ENCODE data around the gene RAB11FIP5.

Gene RAB11FIP5

DNA sequence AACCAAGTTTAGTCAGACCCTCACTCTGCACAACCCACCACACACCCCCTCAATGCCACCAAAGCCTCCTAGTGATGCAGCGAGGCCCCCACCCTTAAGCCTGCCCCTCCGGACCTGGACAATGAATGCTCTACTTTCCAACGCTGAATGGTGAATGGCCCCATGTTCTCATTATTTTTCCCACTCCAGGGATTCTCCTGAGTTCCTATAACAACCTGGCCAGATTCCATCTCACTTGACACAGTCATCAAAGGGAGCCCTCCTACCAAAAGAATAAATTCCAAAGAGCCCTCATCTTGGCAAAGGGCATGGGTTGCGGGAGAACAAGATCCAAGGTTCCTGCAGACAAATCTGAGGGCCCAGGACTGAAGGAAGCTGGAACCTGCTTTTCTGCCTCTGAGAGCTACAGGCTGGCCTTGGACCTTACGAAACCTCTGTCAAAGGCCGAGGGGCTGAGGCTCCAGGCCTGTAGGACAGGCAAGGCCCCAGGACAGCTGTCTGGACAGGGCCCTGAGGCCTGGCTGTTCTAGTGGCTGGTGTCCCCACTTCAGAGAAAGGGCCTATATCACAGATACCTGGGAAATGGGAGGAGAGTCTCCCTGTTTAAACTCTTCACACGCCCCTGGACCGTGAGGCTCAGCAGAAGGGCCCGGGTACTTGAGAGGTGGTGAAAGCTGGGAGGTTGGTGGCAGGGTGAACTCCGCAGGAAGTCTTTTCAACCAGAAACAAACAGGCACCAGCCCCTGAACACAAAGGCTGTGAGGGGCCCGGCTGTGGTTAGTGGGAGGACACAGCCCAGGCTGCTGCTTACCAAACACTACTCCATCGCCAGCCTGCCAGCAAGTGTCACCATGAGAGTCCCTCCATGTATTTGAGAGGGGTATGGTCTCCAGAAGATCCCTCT is 68.6 kb downstream of the RAB11FIP5 start:
- Mint-ChIP-seq H3K27me3 (no peaks in the 10 kb centered on the region), H3K4me3 (no peak overlapping the region), H3K36me3 (ENCODE audit: low read depth) (no peaks in the 10 kb centered on the region), H3K9me3 (no peaks in the 10 kb centered on the region), H3K4me1 (ENCODE audit: low read depth) (no peaks in the 10 kb centered on the region), H3K27ac (no peak overlapping the region)

DNA sequence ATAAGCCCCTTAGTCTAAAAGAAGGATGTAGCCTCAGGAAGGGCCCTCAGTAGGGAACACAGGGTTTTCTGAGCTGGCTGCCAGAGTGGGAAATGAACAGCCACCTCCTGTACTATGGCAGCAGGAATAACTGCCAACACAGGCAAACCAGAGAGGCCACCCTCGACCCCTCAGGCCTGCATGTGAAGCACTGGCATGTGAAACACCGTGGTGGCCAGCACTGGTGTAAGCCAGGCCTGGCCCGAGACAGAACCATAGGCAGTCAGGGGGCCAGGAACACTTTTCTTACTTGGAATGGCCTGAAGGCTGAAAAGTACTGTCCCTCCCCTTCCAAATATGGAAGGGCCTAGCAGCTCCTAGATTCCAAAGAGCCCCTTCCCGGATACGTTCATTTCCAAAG is 69.5 kb downstream of the RAB11FIP5 start:
- H3K9me3 Mint-ChIP-seq, result no peaks in the 10 kb centered on the region
- H3K4me3 Mint-ChIP-seq, result no peak overlapping the region
- H3K36me3 Mint-ChIP-seq (ENCODE audit: low read depth), result no peaks in the 10 kb centered on the region
- H3K27ac Mint-ChIP-seq, result no peak overlapping the region
- no peaks in the 10 kb centered on the region for H3K27me3 Mint-ChIP-seq
- H3K4me1 Mint-ChIP-seq (ENCODE audit: low read depth), result no peaks in the 10 kb centered on the region

DNA sequence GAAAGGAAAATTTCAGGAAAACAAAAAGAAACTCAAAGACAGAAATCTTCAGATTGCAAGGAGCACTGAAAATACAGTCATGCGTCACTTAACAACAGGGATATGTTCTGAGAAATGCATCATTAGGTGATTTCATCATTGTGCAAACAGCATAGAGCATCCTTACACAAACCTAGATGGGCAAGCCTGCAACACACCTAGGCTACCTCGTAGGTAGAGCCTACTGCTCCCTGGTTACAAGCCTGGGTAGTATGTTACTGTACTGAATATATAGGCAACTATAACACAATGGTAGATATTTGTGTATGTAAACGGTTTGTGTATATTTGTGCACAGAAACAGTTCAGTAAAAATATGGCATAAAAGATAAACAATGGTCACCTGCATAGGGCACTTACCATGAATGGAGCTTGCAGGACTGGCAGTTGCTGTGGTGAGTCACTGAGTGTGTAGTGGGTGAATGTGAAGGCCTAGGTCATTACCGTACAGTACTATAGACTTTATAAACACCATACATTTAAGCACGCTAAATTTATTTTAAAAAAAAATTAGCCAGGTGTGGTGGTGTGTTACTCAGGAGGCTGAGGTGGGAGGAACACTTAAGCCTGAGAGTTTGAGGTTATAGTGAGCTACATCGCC is 74.7 kb downstream of the RAB11FIP5 start:
- no peaks in the 10 kb centered on the region for H3K9me3 Mint-ChIP-seq

DNA sequence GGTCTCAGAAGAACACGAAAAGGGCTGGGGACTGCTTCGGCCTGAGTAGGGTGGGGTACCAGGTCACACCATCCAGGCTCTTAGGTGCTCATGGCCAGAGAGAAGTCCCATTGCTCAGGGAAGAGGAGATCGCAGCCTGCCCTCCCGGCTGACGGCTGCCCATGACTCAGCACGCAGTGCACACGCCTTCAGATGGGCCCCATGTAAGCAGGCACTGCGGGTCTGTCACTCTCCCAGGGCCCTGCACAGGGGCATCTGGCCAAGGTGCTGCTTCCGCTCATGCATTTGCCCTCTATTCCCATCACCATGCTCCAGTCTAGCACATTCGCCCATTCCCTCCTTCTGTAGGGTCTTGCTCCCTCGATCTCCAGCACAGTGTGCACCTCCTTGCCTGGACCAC is 76.0 kb downstream of the RAB11FIP5 start:
- Mint-ChIP-seq H3K4me3 (no peak overlapping the region), H3K27ac (no peak overlapping the region), H3K4me1 (ENCODE audit: low read depth) (no peaks in the 10 kb centered on the region), H3K27me3 (no peaks in the 10 kb centered on the region), H3K36me3 (ENCODE audit: low read depth) (no peaks in the 10 kb centered on the region), H3K9me3 (no peaks in the 10 kb centered on the region)

More for the DNA sequence above, 74.7 kb downstream of the RAB11FIP5 start:
- H3K4me3 Mint-ChIP-seq, result no peak overlapping the region
- no peak overlapping the region for H3K27ac Mint-ChIP-seq
- no peaks in the 10 kb centered on the region for H3K36me3 Mint-ChIP-seq (ENCODE audit: low read depth)
- no peaks in the 10 kb centered on the region for H3K4me1 Mint-ChIP-seq (ENCODE audit: low read depth)
- H3K27me3 Mint-ChIP-seq, result no peaks in the 10 kb centered on the region

DNA sequence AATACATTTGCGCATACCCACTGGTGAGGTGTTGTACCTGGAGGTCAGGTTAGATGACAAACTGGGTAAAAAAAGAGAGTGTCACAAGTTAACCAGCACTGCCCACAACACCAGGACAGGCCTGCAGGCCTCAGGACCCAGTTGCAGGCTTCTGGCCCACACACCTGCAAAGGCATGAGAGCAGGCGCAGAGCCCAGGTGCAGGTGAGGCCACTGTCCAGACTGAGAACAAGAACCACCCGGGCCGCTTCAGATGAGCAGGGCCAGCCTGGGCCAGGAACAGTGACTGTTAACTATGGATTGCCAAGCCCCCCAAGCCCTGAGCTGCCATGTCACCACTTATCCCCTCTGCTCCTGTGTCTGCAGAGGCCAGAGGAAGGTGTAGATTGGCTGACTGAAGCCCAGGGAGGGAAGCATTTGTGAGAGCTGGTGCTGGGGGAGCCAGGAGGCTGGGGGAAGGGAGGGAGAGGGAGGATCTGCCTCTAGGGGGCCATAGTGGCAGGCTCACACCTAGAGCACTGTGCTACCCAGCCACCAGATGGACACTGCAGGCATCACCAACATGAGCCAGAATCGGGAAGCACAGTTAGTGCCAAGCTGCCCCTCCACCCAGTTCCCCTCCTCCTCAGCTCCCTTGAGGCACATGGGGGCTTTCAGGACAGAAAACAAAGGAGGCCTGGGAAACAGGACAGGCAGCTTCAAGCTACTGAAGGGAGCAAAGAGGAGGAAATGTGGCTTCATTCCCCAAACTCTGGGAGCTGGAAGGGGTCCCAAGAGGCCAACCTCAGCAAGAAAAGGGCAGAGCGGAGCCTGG is 76.6 kb downstream of the RAB11FIP5 start:
- H3K27ac Mint-ChIP-seq, result no peak overlapping the region
- no peaks in the 10 kb centered on the region for H3K4me1 Mint-ChIP-seq (ENCODE audit: low read depth)
- H3K4me3 Mint-ChIP-seq, result no peak overlapping the region
- no peaks in the 10 kb centered on the region for H3K9me3 Mint-ChIP-seq
- no peaks in the 10 kb centered on the region for H3K36me3 Mint-ChIP-seq (ENCODE audit: low read depth)
- no peaks in the 10 kb centered on the region for H3K27me3 Mint-ChIP-seq

DNA sequence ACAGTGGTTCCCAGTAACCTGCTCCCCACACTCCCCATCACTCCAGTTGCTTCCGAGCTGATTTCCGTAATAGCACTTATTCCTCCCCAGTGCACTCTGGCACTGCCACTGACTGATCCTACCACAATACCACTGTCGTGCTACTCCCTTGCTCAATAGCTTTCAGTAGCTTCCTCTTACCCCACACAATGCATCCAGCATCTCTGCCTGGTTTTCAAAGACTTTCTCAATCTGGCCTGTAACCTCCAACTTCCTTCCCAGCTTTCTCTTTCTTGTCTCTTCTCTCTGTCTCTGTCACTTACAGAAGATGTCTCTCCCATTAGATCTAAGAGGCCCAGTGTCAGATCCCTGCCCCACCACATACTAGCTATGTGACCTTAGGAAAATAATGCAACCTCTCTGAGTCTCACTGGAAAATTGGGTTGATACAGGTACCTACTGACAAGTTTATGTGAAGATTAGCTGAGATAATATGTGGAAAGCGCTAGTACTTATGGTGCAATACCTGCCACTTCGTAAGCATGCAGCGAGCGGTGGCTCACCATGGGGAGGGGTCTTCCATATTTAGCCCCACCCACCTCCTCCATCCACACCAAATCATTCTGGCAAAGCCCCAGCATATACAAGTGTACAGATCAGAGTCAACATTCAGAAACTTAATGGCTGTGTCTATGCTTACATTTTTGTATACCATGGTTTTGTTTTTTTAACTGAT is 77.9 kb downstream of the RAB11FIP5 start:
- no peak overlapping the region for H3K27ac Mint-ChIP-seq
- H3K36me3 Mint-ChIP-seq (ENCODE audit: low read depth), result no peaks in the 10 kb centered on the region
- H3K27me3 Mint-ChIP-seq, result no peaks in the 10 kb centered on the region
- no peaks in the 10 kb centered on the region for H3K9me3 Mint-ChIP-seq
- no peak overlapping the region for H3K4me3 Mint-ChIP-seq
- no peaks in the 10 kb centered on the region for H3K4me1 Mint-ChIP-seq (ENCODE audit: low read depth)

DNA sequence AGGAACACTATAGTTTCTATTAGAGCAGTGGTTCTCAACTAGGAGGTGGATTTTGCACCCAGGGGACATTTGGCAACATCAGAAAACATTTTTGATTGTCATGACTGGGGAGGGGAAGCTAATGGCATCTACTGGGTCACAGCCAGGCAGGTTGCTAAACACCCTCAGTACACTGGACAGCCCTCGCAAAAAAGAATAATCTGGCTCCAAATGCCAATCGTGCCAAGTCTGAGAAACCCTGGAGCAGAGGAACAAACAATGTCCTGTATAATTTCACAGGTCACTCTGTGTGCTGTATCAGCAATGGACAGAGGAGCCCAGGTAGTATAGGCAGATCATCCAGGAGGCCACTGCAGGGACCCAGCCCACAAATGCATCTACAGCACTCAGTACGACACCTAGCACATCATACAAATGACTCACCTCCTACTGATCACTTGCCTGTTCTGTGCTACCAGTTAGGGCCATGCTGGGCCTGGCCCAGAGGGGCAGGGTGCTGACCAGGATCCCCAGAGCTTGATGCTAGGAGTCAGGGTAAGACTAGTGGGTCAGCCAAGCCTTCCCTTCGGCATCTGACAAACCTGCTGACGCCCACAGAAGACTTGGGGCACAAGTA is 78.9 kb downstream of the RAB11FIP5 start:
- no peak overlapping the region for H3K4me3 Mint-ChIP-seq
- H3K36me3 Mint-ChIP-seq (ENCODE audit: low read depth), result no peaks in the 10 kb centered on the region
- no peaks in the 10 kb centered on the region for H3K4me1 Mint-ChIP-seq (ENCODE audit: low read depth)
- no peak overlapping the region for H3K27ac Mint-ChIP-seq
- no peaks in the 10 kb centered on the region for H3K9me3 Mint-ChIP-seq
- H3K27me3 Mint-ChIP-seq, result no peaks in the 10 kb centered on the region

DNA sequence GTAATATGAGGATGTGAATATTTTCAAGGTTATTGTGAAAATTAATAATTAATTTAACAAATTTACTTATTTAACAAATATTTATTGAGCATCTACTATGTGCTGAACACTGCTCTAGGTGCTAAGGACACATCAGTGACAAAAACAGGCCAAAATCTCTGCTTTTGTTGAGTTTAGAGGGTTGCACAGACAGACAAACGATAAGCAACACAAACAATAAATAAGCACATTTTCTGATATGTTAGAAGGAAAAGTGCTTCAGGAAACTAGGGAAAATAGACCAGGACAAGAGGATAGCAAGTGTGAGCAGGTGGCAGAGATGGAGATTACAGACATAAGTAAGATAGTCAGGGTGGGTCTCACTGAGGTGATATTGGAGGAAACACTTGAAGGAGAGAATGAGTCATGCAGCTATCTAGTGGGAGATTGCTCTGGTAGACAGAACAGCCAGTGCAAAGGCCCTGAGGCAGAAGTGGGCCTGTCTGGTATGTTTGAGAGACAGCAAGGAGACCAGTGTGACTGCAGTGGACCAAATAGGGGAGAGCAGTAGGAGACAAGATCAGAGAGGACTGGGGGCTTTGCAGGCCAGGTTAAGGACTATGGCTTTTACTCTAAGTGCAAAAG is 79.5 kb downstream of the RAB11FIP5 start:
- no peaks in the 10 kb centered on the region for H3K9me3 Mint-ChIP-seq
- no peaks in the 10 kb centered on the region for H3K4me1 Mint-ChIP-seq (ENCODE audit: low read depth)
- H3K36me3 Mint-ChIP-seq (ENCODE audit: low read depth), result no peaks in the 10 kb centered on the region
- H3K27ac Mint-ChIP-seq, result no peak overlapping the region
- H3K4me3 Mint-ChIP-seq, result no peak overlapping the region
- no peaks in the 10 kb centered on the region for H3K27me3 Mint-ChIP-seq

DNA sequence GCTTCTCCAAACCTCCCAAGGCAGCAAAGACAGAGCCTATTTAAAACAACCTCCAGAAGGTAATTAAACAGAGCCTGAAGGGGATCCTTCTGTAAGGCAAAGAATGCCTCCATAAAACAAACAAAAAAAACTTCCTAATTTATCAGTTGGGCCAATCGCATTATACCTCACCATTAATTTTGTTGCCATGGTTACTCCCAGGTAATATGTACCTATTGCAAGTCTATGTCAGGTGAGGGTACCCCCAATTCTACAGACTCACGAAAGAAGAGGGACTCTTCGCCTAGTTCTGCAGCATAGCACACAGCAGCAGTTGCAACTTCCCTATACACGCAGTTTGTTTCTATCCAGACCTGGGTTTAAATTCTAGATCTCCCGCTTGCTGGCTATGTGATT is 80.0 kb downstream of the RAB11FIP5 start:
- Mint-ChIP-seq H3K9me3 (no peaks in the 10 kb centered on the region), H3K27me3 (no peaks in the 10 kb centered on the region), H3K27ac (no peak overlapping the region), H3K4me3 (no peak overlapping the region), H3K36me3 (ENCODE audit: low read depth) (no peaks in the 10 kb centered on the region), H3K4me1 (ENCODE audit: low read depth) (no peaks in the 10 kb centered on the region)

DNA sequence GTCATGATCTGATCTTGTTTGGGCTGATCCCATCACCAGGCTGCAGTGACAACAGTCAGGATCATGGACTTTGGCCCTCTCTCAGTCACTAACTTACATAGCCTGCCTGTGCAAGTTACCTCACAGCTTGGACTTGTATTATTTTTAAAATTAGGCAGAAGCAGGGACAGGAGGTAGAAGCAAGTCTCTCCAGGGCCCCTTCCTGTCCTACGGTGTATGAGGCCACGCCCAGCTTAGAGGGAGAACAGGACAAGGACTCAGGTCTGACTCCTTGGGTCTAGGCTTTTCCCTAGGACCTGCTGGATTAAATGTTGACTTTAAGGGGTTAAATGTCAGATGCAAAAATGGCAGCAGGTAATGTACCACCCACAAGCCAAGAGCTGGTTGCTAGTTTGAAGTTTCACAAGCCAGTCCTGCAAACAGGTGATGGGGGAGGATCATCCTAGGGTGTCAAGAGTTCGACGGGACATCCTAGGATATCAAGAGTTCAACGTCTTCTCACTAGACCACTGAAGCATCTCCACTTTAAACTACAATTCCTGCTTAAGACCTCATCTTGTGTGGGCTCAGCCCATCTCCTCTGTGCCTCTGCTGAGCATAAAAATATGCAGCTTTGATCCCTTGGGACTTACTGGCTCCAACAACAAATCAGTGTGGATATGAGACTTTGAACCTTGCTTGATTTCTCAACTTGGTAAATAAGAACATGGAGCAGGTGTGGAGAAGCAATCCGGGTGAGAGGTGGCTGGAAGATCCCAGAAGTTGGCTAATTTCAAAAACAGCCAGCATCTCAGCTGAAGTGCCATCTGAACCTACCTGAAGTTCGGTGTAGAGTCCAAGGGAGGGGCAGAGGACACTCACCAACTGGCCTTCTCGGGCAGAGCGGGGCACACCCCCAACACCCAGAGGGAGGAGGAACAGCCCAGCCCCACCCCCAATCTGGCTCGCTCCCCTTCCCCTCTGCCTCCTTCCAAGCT is 80.7 kb downstream of the RAB11FIP5 start:
- no peaks in the 10 kb centered on the region for H3K9me3 Mint-ChIP-seq
- H3K4me3 Mint-ChIP-seq, result no peak overlapping the region
- no peaks in the 10 kb centered on the region for H3K27me3 Mint-ChIP-seq
- H3K36me3 Mint-ChIP-seq (ENCODE audit: low read depth), result no peaks in the 10 kb centered on the region
- no peak overlapping the region for H3K27ac Mint-ChIP-seq
- H3K4me1 Mint-ChIP-seq (ENCODE audit: low read depth), result no peaks in the 10 kb centered on the region

DNA sequence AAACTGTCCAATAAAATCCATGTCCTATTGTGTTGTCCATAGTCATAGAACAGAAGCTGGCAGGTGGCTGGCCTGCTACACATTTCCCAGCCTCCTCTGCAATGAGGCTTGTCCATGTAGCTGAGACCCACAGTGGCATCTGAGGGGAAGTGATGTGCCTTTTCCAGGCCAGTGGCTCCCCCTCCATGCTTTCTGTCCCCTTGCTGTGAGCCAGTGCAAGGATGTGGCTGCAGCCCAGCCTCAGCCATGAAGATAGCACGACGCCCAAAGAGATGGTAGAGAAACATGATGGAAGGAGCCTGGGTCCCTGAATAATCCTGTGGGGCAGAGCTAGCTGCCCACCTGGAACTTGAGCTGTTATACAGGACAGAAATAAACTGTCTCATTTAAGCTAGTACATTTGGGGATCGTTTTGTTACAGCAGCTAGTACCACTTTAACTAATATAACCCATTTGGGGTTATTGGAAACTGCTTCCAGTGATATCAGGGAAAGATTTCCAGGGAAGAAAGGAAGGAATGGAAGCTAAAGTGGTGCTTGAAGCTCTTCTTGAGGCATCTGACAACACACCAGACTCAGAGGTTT is 81.6 kb downstream of the RAB11FIP5 start:
- no peaks in the 10 kb centered on the region for H3K36me3 Mint-ChIP-seq (ENCODE audit: low read depth)
- no peaks in the 10 kb centered on the region for H3K27me3 Mint-ChIP-seq
- H3K9me3 Mint-ChIP-seq, result no peaks in the 10 kb centered on the region
- no peak overlapping the region for H3K27ac Mint-ChIP-seq
- no peaks in the 10 kb centered on the region for H3K4me1 Mint-ChIP-seq (ENCODE audit: low read depth)
- no peak overlapping the region for H3K4me3 Mint-ChIP-seq

DNA sequence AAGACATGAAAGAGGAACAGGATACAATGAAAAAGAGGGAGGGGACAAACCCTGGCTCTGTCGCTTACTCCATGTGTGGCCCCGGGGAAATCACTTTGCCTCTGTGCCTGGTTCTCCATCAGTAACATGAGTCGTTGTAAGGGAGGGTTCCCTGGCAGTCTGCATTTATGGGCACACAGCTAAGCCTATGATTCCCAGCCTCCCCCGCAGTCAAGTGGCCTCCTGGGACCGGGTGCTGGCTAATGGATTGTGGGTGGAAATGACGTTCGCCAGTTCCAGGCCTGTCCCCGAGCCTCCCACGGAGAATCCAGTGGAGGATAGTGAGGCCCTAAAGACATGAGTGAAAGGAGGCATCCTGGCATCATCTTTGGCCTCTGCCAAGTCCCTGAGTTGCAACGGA is 83.9 kb downstream of the RAB11FIP5 start:
- no peaks in the 10 kb centered on the region for H3K4me1 Mint-ChIP-seq (ENCODE audit: low read depth)
- no peak overlapping the region for H3K4me3 Mint-ChIP-seq
- no peak overlapping the region for H3K27ac Mint-ChIP-seq
- no peaks in the 10 kb centered on the region for H3K36me3 Mint-ChIP-seq (ENCODE audit: low read depth)
- H3K9me3 Mint-ChIP-seq, result no peaks in the 10 kb centered on the region
- H3K27me3 Mint-ChIP-seq, result no peaks in the 10 kb centered on the region

DNA sequence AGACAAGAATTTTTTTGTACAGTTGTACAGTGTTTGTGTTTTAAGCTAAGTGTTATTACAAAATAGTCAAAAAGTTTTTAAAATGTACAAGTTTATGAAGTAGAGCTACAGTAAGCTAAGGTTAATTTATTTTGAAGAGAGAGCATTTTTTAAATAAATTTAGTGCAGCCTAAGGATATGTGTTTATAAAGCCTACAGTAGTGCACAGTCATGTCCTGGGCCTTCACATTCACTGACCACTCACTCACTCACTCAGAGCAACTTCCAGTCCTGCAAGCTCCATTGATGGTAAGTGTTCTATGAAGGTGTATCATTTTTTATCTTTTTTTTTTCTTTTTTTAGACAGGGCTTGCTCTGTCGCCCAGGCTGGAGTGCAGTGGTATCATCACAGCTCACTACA is 85.4 kb downstream of the RAB11FIP5 start:
- H3K27ac Mint-ChIP-seq, result no peak overlapping the region
- H3K4me3 Mint-ChIP-seq, result no peak overlapping the region
- no peaks in the 10 kb centered on the region for H3K27me3 Mint-ChIP-seq
- H3K36me3 Mint-ChIP-seq (ENCODE audit: low read depth), result no peaks in the 10 kb centered on the region
- no peaks in the 10 kb centered on the region for H3K9me3 Mint-ChIP-seq
- H3K4me1 Mint-ChIP-seq (ENCODE audit: low read depth), result no peaks in the 10 kb centered on the region

Data from stimulated activated naive CD8-positive, alpha-beta T cell treated with anti-CD3 and anti-CD28 coated beads, Interleukin-15, Interleukin-2, amounts not matched to agents 100 ng/mL and 50 ng/mL, for 24 hours (primary cell).